Astrocyte (in vitro differentiated cells and primary cell): ENCODE results near the gene CLCN3.
A peak's percentile ranks its signal among the peaks of the same experiment; 100 is the strongest.

ENCODE experiments used
- CTCF ChIP-seq: IDR thresholded peaks from 2 replicates; pipeline ENCODE4 v1.5.1; 2011; ENCODE audit warnings: low read depth, mild to moderate bottlenecking, inconsistent platforms, low read length, moderate library complexity; ENCODE audit not compliant: insufficient read depth
- EZH2 ChIP-seq: IDR thresholded peaks from 2 replicates; pipeline ENCODE4 v1.6.1; 2012; ENCODE audit warnings: mild to moderate bottlenecking, low read length, inconsistent platforms; ENCODE audit not compliant: insufficient read depth

- peak; percentile 73 for TF ChIP-seq CTCF
- TF ChIP-seq EZH2 = no peak
Observed at GRCh38 chr4:169619518-169619957, 840 bp upstream of the CLCN3 start.
